Right cardiac atrium (tissue), 5 donors: ENCODE measurements around the gene BBS7. TPM values are rescaled to one million over a fixed set of nuclear protein-coding genes. Genes with fewer than 3 reads are reported as not detected.

Experiments
- ATAC-seq, 2 donors: fragments of 200-7000 bp; cut with Tn5 transposase; one replicate each; pipeline versions ENCODE4 v1.8.0 to v1.9.1; 2020; ENCODE audit warnings: moderate library complexity in 2 of 2, mild to moderate bottlenecking in 1 of 2
- DNase-seq, 3 donors: peaks; one replicate each; pipeline ENCODE4 v3.0.0-alpha.2; 2020
- H3K27ac ChIP-seq: one replicate; pipeline ENCODE4 v1.5.1; 2013; ENCODE audit warnings: mild to moderate bottlenecking, low read length, control low read depth, moderate library complexity
- H3K27me3 ChIP-seq: one replicate; pipeline ENCODE4 v1.6.1; 2013; ENCODE audit not compliant: control insufficient read depth, insufficient read depth
- H3K4me1 ChIP-seq: one replicate; pipeline ENCODE4 v1.6.1; 2013; ENCODE audit warnings: low read length; ENCODE audit not compliant: control insufficient read depth, insufficient read depth
- H3K4me3 ChIP-seq: one replicate; pipeline ENCODE4 v1.5.1; 2013; ENCODE audit warnings: low read length, control low read depth
- H3K9me3 ChIP-seq: one replicate; pipeline ENCODE4 v1.6.1; 2013; ENCODE audit warnings: low read length; ENCODE audit not compliant: control insufficient read depth
- WGBS: extraction: QIAGEN DNeasy Blood & Tissue Kit; methylation state at CpG from one replicate; pipeline ENCODE4 v1.1.7; 2013; 5-methylcytosine and 5-hydroxymethylcytosine counted together
- intact Hi-C, 4 donors: fragments of 100-400 bp; cut with DNase I; formaldehyde crosslinking; loops; one replicate each; pipeline versions ENCODE4 v1.11.0 to v1.14.0; 2022 to 2023
- polyA plus RNA-seq: library from polyadenylated mRNA; stranded (reverse); fragments of 200-250 nt; gene quantifications from one replicate; pipeline ENCODE4 v1.2.3, GENCODE V29; 2013
- total RNA-seq, 4 donors: library from RNA; stranded (reverse); fragmentation: NEBNext Ultra II Directional; extraction: Animal tissue kit (Norgen Biotek cat#: 25700); gene quantifications; one replicate each; pipeline ENCODE4 v1.2.1, GENCODE V29; 2021
- donor health status: healthy with polysubstance abuse.
- donor health status: DM: no; HTN: yes; CAD: no.
- donor health status: DM: no; HTN: no; CAD: no.
- donor health status: DM: no; HTN: yes; CAD: no; lungs with severe emphysema.
- donor health status: DM: yes; HTN: yes; CAD: no.

BBS7 gene
- total and polyA plus RNA-seq, 5 donors = 3.5 to 10.2 (median 8.0) TPM

- 94% methylated on average over 6 of the region's 6 CpGs for WGBS
- intact Hi-C loops = no loop called here
- ATAC-seq = no peak
These were observed 5.8 kb upstream of the BBS7 start for GRCh38 chr4:121876070-121876469.

GRCh38 chr4:121875652-121876051 is 5.4 kb upstream of the BBS7 start:
- H3K9me3 ChIP-seq = no peaks in the 10 kb centered on the region
- H3K4me3 ChIP-seq = no peak overlapping the region
- no peak for ATAC-seq
- H3K27me3 ChIP-seq = no peaks in the 10 kb centered on the region
- no peaks in the 10 kb centered on the region for H3K4me1 ChIP-seq
- intact Hi-C loops = no loop called here
- WGBS = 72% methylated on average over 2 of the region's 2 CpGs
- DNase-seq = no peak
- no peak overlapping the region for H3K27ac ChIP-seq

More at GRCh38 chr4:121876070-121876469, 5.8 kb upstream of the BBS7 start:
- no peak overlapping the region for H3K27ac ChIP-seq
- no peaks in the 10 kb centered on the region for H3K4me1 ChIP-seq
- DNase-seq = no peak
- H3K4me3 ChIP-seq = no peak overlapping the region
- H3K27me3 ChIP-seq = no peaks in the 10 kb centered on the region
- H3K9me3 ChIP-seq = no peaks in the 10 kb centered on the region

- H3K27ac ChIP-seq = no peak overlapping the region
- intact Hi-C loops = no loop called here
- ATAC-seq (no peak), DNase-seq (no peak)
- H3K27me3 ChIP-seq = no peaks in the 10 kb centered on the region
- 46% methylated on average over 3 of the region's 3 CpGs for WGBS
- no peaks in the 10 kb centered on the region for H3K9me3 ChIP-seq
- H3K4me3 ChIP-seq = no peak overlapping the region
- H3K4me1 ChIP-seq = no peaks in the 10 kb centered on the region
These were observed 3.3 kb upstream of the BBS7 start for GRCh38 chr4:121873604-121874003.

- DNase-seq (no peak), ATAC-seq (no peak)
- no peak overlapping the region for H3K4me3 ChIP-seq
- no peak overlapping the region for H3K27ac ChIP-seq
- no peaks in the 10 kb centered on the region for H3K4me1 ChIP-seq
- intact Hi-C loops = no loop called here
- no peaks in the 10 kb centered on the region for H3K9me3 ChIP-seq
- 86% methylated on average over 7 of the region's 7 CpGs for WGBS
- no peaks in the 10 kb centered on the region for H3K27me3 ChIP-seq
These were observed 6.5 kb downstream of the BBS7 start for GRCh38 chr4:121863799-121864198.

GRCh38 chr4:121861426-121861825 is 8.8 kb downstream of the BBS7 start:
- ATAC-seq = no peak
- intact Hi-C loops = no loop called here
- Histone ChIP-seq H3K9me3 (no peaks in the 10 kb centered on the region), H3K27me3 (no peaks in the 10 kb centered on the region), H3K4me1 (no peaks in the 10 kb centered on the region), H3K27ac (no peak overlapping the region), H3K4me3 (no peak overlapping the region)
- no peak for DNase-seq
- WGBS = 89% methylated on average over 2 of the region's 2 CpGs

- Histone ChIP-seq H3K27ac (no peak overlapping the region), H3K4me1 (no peaks in the 10 kb centered on the region), H3K9me3 (no peaks in the 10 kb centered on the region), H3K4me3 (no peak overlapping the region), H3K27me3 (no peaks in the 10 kb centered on the region)
- ATAC-seq = no peak
- DNase-seq = no peak
- intact Hi-C loops = no loop called here
These were observed 10.2 kb downstream of the BBS7 start for GRCh38 chr4:121860121-121860520.

GRCh38 chr4:121851354-121851753 is 18.9 kb downstream of the BBS7 start:
- DNase-seq (no peak), ATAC-seq (no peak)
- no peaks in the 10 kb centered on the region for H3K4me1 ChIP-seq
- H3K4me3 ChIP-seq = no peak overlapping the region
- no peaks in the 10 kb centered on the region for H3K27me3 ChIP-seq
- intact Hi-C loops = no loop called here
- 91% methylated on average over 1 of the region's 1 CpG for WGBS
- H3K27ac ChIP-seq = no peak overlapping the region
- no peaks in the 10 kb centered on the region for H3K9me3 ChIP-seq

- H3K4me1 ChIP-seq = no peaks in the 10 kb centered on the region
- DNase-seq = no peak
- ATAC-seq = no peak
- intact Hi-C loops = no loop called here
- H3K27ac ChIP-seq = no peak overlapping the region
- H3K9me3 ChIP-seq = no peaks in the 10 kb centered on the region
- no peak overlapping the region for H3K4me3 ChIP-seq
- WGBS = 92% methylated on average over 6 of the region's 6 CpGs
- no peaks in the 10 kb centered on the region for H3K27me3 ChIP-seq
These were observed 23.6 kb downstream of the BBS7 start for GRCh38 chr4:121846662-121847061.

GRCh38 chr4:121842862-121843261 is 27.4 kb downstream of the BBS7 start:
- intact Hi-C loops = no loop called here
- DNase-seq (no peak), ATAC-seq (no peak)
- Histone ChIP-seq H3K27ac (no peak overlapping the region), H3K27me3 (no peaks in the 10 kb centered on the region), H3K9me3 (no peaks in the 10 kb centered on the region), H3K4me3 (no peak overlapping the region), H3K4me1 (no peaks in the 10 kb centered on the region)
- WGBS = 89% methylated on average over 4 of the region's 4 CpGs

- no peak overlapping the region for H3K27ac ChIP-seq
- ATAC-seq (no peak), DNase-seq (no peak)
- no peaks in the 10 kb centered on the region for H3K9me3 ChIP-seq
- H3K27me3 ChIP-seq = no peaks in the 10 kb centered on the region
- no peak overlapping the region for H3K4me3 ChIP-seq
- H3K4me1 ChIP-seq = no peaks in the 10 kb centered on the region
- intact Hi-C loops = no loop called here
These were observed 32.1 kb downstream of the BBS7 start for GRCh38 chr4:121838136-121838535.

GRCh38 chr4:121829511-121829910 is 40.8 kb downstream of the BBS7 start:
- DNase-seq (no peak), ATAC-seq (no peak)
- no peaks in the 10 kb centered on the region for H3K9me3 ChIP-seq
- no peaks in the 10 kb centered on the region for H3K4me1 ChIP-seq
- no peak overlapping the region for H3K4me3 ChIP-seq
- no peaks in the 10 kb centered on the region for H3K27me3 ChIP-seq
- no peak overlapping the region for H3K27ac ChIP-seq
- WGBS = 89% methylated on average over 5 of the region's 5 CpGs
- intact Hi-C loops = no loop called here

GRCh38 chr4:121827853-121828252 is 42.4 kb downstream of the BBS7 start:
- DNase-seq (no peak), ATAC-seq (no peak)
- intact Hi-C loops = no loop called here
- Histone ChIP-seq H3K27me3 (no peaks in the 10 kb centered on the region), H3K4me3 (no peak overlapping the region), H3K9me3 (no peaks in the 10 kb centered on the region), H3K27ac (no peak overlapping the region), H3K4me1 (no peaks in the 10 kb centered on the region)
- 97% methylated on average over 1 of the region's 1 CpG for WGBS
